Activated T-helper 17 cell treated with anti-CD3 and anti-CD28 coated beads, Interleukin-2, amount 50 U/mL, for 72 hours (primary cell): ENCODE data around the gene SMC1B. TPM values are rescaled to one million over a fixed set of nuclear protein-coding genes. Genes with fewer than 3 reads are reported as not detected.
A peak's percentile ranks its signal among the peaks of the same experiment; 100 is the strongest.

Experiments
- ATAC-seq: fragments of 150-1000 bp; cut with Tn5 transposase; replicated peaks from 2 replicates; pipeline ENCODE4 v1.10.0; 2021; ENCODE audit warnings: mild to moderate bottlenecking, moderate library complexity
- H3K27ac Mint-ChIP-seq: one replicate; pipeline ENCODE4 v1.8.0; 2022; ENCODE audit warnings: mixed read lengths
- H3K27me3 Mint-ChIP-seq: one replicate; pipeline ENCODE4 v1.8.0; 2022; ENCODE audit warnings: mixed read lengths
- H3K36me3 Mint-ChIP-seq: one replicate; pipeline ENCODE4 v1.8.0; 2022; ENCODE audit warnings: low read depth, mild to moderate bottlenecking, mixed read lengths
- H3K4me1 Mint-ChIP-seq: one replicate; pipeline ENCODE4 v1.8.0; 2022; ENCODE audit warnings: mixed read lengths
- H3K4me3 Mint-ChIP-seq: one replicate; pipeline ENCODE4 v1.8.0; 2022; ENCODE audit warnings: mild to moderate bottlenecking, mixed read lengths
- H3K9me3 Mint-ChIP-seq: one replicate; pipeline ENCODE4 v1.8.0; 2022; ENCODE audit warnings: mixed read lengths
- total RNA-seq, 2 donors: library from RNA; stranded (reverse); gene quantifications; one replicate each; pipeline ENCODE4 v1.2.3, GENCODE V29; 2022

The SMC1B gene
- total RNA-seq, 2 donors from 2014 or later, result 0.43 to 1.7 TPM

DNA sequence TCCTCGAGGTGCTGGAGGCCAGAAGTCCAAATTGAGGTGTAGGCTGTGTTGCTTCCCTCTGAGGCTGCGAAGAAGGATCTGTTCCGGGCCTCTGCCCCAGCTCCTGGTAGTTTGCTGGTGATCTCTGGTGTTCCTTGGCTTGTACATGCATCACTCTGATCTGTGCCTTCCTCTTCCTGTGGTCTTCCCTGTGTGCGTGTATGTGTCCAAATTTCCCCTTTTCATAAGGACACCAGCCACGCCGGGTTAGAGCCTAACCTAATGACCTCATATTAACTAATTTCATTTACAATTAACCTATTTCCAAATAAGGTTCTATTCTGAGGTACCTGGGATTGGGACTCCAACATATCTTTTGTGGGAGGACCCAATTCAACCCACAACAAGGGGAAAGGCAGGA lies 21.6 kb upstream of the SMC1B start:
- Mint-ChIP-seq H3K4me3 (no peak overlapping the region), H3K27ac (no peak overlapping the region), H3K4me1 (peaks cover 6% of the 10 kb centered on the region), H3K9me3 (no peaks in the 10 kb centered on the region), H3K36me3 (no peaks in the 10 kb centered on the region), H3K27me3 (no peaks in the 10 kb centered on the region)
- no peak for ATAC-seq

DNA sequence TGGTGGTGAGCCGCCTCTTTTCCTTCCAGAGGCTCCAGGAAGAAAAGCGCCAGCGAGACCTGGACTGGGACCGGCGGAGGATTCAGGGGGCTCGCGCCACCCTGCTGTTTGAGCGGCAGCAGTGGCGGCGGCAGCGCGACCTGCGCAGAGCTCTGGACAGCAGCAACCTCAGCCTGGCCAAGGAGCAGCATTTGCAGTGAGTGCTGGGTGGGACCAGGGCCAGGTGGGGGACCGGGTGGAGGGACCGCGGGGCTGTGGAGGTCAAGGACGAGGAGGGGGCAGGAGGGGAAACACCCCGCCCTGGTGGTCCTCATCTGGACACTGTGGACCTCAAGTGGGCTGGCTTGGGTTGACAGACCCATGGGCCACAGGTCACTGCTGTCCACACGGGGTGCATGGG lies 17.5 kb upstream of the SMC1B start:
- Mint-ChIP-seq H3K4me3 (no peak overlapping the region), H3K9me3 (no peaks in the 10 kb centered on the region), H3K27ac (no peak overlapping the region), H3K27me3 (no peaks in the 10 kb centered on the region), H3K36me3 (peaks cover 4% of the 10 kb centered on the region), H3K4me1 (peaks cover 6% of the 10 kb centered on the region)
- no peak for ATAC-seq

DNA sequence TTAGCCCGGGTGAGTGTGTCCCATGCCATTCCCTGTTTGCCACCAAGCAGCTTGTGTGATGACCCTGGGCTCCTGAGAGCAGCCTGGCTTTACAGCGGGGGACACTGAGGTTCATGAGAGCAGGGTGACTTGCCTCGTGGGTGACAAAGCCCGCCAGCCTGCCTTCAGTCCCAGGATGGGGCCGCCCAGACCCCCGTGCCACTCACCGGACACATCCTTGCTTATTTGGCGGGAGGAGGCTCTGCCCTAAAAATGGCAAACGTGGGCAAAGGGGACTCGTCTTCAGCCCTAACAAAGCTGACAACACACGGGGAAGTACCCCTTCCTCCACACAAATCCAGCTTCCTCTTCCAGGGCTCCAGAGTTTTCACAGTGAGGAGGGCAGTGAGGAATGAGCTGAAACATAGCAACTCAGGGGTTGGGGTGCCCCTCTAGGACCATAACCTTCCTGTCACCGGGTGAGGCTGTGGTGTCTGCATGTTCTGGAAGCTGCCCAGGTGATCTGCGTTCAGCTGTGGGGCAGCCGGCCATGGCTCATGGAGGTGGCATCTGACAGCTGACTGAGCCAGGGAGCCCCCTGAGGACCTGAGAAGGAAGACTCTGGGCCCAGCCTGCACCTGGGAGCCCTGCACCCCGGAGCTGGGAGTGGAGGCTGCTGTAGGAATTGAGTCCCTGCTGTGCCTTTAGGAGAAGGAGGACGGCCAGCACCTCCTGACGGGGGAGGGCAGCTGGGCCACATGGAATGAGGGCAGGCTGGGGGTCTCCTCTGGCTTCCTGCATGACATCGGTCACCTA lies 16.8 kb upstream of the SMC1B start:
- no peak for ATAC-seq
- Mint-ChIP-seq H3K4me1 (peaks cover under 1% of the 10 kb centered on the region), H3K27ac (no peak overlapping the region), H3K4me3 (no peak overlapping the region), H3K27me3 (no peaks in the 10 kb centered on the region), H3K9me3 (no peaks in the 10 kb centered on the region), H3K36me3 (peaks cover 4% of the 10 kb centered on the region)

DNA sequence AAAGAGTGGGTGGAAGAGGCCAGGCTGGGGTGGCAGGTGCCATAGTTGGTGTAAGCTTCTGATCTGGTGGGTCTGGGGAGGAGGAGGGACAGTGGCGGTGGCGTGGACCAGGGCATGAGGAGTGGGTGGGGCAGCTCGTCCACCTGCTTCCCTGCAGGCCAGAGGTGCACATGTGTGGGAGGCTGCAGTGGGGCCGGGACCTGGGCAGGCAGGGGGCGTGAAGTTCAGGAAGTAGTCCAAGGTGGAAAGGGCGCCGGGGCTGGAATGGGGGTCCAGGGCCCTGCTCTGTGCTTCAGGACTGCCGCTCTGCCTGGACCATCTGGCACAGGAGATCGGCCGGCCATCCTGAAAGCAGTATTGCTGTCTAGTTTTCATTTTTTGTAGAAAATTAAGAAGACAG lies 16.0 kb upstream of the SMC1B start:
- Mint-ChIP-seq H3K9me3 (no peaks in the 10 kb centered on the region), H3K27me3 (no peaks in the 10 kb centered on the region), H3K27ac (no peak overlapping the region), H3K4me1 (no peaks in the 10 kb centered on the region), H3K4me3 (no peak overlapping the region), H3K36me3 (peaks cover 4% of the 10 kb centered on the region)
- ATAC-seq, result no peak

DNA sequence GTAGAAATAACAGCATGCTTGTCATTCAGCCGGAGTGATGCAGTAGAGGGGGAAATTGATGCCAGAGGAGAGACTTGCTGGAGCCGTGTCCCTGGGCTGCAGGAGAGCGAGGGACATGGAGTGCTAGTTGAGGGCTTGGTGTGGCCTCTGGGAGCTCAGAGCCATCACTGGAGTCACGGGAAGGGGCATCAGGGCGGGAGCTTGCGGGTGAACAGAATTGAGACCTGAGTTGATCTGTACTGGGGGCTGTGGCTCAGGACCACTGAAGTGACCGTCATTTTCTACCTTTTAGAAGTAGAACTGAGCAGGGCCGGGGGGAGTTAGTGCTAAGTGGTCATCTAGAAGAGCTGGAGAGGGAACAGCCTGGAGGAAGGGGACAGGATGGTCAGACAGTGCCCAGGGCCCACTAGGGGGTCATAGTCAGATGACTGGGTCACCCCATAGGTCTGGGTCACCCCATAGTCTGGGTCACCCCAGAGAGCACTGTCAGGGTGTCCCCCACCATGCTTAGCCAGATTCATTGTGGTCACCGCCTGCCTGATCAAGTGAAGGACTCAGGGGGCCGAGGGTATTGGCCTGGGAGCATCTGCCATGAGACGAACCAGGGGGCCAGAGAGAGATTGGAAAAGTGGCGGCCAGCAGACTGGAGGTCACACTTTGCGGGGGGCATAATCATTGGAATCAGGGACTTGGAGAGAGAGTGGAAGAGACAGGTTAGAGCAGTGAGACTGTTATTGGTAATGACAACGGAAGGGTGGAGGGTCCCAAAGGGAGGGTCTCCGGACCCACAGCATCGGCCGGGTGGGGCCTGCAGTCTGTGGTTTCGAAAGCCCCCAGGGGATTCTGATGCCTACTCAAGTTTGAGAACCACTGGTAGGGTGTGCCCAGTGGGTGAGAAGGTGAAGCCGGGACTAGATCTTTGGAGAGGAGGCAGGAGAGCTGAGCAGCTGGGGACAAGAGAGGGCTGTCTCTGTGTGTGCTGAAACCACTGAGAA lies 15.3 kb upstream of the SMC1B start:
- ATAC-seq, result no peak
- no peaks in the 10 kb centered on the region for H3K9me3 Mint-ChIP-seq
- H3K27ac Mint-ChIP-seq, result no peak overlapping the region
- H3K36me3 Mint-ChIP-seq, result peaks cover 4% of the 10 kb centered on the region
- H3K27me3 Mint-ChIP-seq, result no peaks in the 10 kb centered on the region
- H3K4me3 Mint-ChIP-seq, result no peak overlapping the region
- H3K4me1 Mint-ChIP-seq, result no peaks in the 10 kb centered on the region

DNA sequence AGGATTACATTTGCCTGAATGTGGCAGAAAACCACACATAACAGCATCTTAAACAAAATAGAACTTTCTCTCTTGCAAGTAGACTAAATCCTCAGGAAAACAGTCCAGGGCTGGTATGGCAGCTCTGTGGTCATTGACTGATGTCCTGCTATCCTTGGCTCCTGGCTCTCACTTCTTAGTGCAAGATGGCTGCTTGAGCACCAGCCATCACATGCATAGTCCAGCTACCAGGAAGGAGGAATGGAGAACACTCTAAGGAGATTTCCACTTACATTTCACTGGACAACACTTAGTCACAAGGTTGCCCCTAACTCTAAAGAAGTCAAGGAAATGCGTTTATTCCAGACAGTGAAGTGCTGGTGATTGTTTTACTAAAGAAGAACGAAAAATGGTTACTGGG lies 13.7 kb upstream of the SMC1B start:
- no peak for ATAC-seq

DNA sequence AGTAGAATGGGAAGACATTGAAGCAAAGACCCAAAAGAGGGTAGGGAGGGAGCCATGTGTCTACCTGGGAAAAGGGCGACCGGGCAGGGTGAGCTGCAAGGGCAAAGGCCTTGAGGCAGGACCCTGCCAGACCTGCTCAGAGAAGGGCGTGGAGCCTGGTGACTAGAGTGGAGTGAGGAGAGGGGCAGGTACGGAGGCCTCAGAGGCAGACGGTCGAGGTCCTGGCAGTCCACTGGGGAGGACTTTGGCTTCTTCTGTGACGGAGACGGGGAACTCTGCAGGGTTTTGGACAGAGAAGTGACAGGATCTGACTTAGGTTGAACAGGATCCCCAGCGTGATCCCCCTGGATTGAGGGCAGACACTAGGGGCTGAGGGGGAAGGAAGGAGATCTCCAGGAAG lies 13.0 kb upstream of the SMC1B start:
- Mint-ChIP-seq H3K4me1 (no peaks in the 10 kb centered on the region), H3K9me3 (no peaks in the 10 kb centered on the region), H3K27me3 (no peaks in the 10 kb centered on the region), H3K4me3 (no peak overlapping the region), H3K36me3 (peaks cover 4% of the 10 kb centered on the region), H3K27ac (no peak overlapping the region)
- no peak for ATAC-seq

More for the DNA sequence above, 13.7 kb upstream of the SMC1B start:
- H3K27ac Mint-ChIP-seq, result no peak overlapping the region
- peaks cover 4% of the 10 kb centered on the region for H3K36me3 Mint-ChIP-seq
- no peak overlapping the region for H3K4me3 Mint-ChIP-seq
- H3K9me3 Mint-ChIP-seq, result no peaks in the 10 kb centered on the region
- H3K27me3 Mint-ChIP-seq, result no peaks in the 10 kb centered on the region
- no peaks in the 10 kb centered on the region for H3K4me1 Mint-ChIP-seq

DNA sequence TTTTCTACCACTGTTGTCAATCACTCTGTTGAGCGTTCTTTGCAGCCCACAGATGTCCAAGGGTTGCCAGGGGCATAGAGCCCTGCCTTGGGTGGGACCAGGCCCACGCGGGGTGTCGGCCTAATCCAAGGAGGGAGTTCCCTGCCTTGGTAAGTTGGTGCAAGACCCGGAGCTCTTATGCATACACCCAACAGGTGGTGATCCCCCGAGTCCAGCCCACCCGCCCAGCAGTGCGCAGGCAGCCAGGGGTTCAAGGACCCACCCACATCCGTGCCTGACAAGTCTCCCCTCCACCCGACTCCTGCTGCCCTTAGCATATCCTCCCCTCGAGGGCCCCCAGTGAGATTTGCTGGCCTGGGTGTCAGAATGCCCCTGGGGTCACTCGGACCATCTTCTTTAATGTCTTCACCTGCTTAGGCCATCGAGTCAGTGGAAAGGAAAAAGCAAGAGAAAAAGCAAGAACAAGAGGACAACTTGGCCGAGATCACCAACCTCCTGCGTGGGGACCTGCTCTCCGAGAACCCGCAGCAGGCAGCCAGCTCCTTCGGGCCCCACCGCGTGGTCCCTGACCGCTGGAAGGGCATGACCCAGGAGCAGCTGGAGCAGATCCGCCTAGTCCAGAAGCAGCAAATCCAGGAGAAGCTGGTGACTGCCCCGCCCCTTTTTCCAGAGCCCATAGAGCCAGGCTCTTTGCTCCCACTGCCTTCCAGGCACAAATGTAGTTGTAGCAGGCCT lies 12.3 kb upstream of the SMC1B start:
- peaks cover 4% of the 10 kb centered on the region for H3K36me3 Mint-ChIP-seq
- H3K27me3 Mint-ChIP-seq, result no peaks in the 10 kb centered on the region
- no peak overlapping the region for H3K4me3 Mint-ChIP-seq
- no peaks in the 10 kb centered on the region for H3K4me1 Mint-ChIP-seq
- no peak overlapping the region for H3K27ac Mint-ChIP-seq
- no peak for ATAC-seq
- no peaks in the 10 kb centered on the region for H3K9me3 Mint-ChIP-seq

DNA sequence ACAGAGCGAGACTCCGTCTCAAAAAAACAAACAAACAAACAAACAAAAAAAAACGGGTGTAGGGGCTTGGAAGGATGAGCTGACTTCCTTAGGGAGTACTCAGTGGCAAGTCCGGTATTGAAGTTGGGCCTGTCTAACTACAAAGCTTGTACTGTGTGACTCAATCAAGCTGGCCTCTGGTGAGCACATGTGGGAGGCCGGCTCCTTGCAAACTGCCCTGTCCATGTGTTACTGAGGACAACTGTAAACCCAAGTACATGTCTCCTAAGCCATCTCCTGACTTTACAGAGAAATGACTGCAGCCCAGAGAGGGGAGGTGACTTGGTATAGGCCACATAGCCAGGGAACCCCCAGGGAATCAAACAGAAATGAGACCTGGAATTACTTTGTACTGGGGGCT lies 11.7 kb upstream of the SMC1B start:
- ATAC-seq, result no peak
- Mint-ChIP-seq H3K4me3 (no peak overlapping the region), H3K27me3 (no peaks in the 10 kb centered on the region), H3K4me1 (no peaks in the 10 kb centered on the region), H3K9me3 (no peaks in the 10 kb centered on the region), H3K27ac (no peak overlapping the region), H3K36me3 (peaks cover 4% of the 10 kb centered on the region)

DNA sequence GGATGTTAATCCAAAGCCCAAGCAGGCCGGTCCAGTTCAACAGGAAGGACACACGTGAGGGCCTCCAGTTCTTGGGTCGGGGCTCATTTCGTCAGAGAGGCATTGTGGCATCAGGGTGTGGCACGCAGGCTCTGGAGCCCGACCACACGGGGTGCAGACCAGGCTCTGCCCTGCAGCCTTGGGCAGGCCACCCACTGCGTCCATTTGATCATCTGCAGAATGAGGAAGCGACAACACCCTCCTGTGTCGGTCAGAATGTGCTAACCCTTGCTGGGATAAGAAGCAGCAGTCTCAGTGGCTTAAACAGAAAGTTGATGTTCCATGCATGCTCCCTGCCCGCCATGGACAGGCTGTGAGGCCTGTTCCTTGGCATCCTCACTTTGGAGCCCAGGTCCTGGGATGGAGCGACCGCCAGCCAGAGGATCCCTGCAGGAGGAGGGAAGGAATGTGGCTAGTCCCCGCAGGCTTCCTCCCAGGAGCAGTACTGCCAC lies 10.9 kb upstream of the SMC1B start:
- ATAC-seq, result no peak
- Mint-ChIP-seq H3K27me3 (no peaks in the 10 kb centered on the region), H3K36me3 (peaks cover 7% of the 10 kb centered on the region), H3K27ac (no peak overlapping the region), H3K4me3 (no peak overlapping the region), H3K9me3 (no peaks in the 10 kb centered on the region), H3K4me1 (no peaks in the 10 kb centered on the region)

DNA sequence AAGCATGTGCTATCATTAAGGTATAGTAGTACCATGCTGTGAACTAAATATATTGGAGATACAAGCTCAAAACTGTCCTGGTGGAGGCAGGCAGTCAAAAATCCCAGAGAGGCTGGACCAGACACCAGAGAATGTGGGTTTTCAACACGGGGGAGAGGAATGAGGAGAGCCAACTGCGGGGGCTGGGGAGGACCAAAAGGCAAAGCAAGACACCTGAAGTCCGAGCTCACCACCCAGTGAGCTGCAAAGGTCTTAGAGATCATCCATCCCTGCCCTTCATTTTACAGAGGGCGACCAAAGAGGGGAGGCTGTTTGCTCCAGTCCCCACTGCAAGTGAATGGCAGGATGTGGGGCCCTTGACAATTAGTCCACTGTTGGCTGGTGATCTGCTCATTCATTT lies 10.1 kb upstream of the SMC1B start:
- H3K4me1 Mint-ChIP-seq, result no peaks in the 10 kb centered on the region
- peaks cover 14% of the 10 kb centered on the region for H3K36me3 Mint-ChIP-seq
- no peaks in the 10 kb centered on the region for H3K27me3 Mint-ChIP-seq
- no peak overlapping the region for H3K4me3 Mint-ChIP-seq
- no peak for ATAC-seq
- no peaks in the 10 kb centered on the region for H3K9me3 Mint-ChIP-seq
- no peak overlapping the region for H3K27ac Mint-ChIP-seq

DNA sequence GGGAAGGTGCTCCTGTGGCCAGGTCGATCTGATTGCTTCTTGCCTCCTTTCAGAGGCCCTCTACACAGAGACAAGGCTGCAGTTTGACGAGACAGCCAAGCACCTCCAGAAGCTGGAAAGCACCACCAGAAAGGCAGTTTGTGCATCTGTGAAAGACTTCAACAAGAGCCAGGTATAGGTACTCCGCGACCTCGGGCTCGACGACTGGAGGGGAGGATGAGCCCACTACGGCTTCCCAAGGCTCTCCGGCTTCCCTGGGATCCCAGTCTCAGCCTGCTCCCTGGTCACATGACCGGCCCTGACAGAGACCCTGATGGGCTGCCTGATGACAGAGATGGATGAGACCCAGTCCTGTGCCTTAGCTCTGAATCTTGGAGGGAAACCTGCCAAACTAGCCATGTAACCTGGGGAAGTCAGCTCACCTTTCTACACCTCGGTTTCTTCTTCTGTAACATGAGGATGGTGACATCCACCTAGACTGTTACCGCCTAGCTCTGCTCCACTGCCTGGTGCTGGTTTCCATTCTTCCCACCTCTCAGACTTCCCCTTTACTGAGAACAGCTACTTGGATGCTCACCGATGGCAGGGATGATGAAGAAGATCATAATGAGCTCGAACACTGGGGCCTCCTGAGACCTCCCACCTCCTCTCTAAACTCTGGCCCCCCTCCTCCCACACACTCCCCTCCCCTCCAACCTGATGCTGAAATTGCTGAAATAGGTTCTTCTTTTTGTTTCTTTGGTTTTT lies 9.0 kb upstream of the SMC1B start:
- no peak for ATAC-seq
- H3K9me3 Mint-ChIP-seq, result no peaks in the 10 kb centered on the region
- no peaks in the 10 kb centered on the region for H3K4me1 Mint-ChIP-seq
- H3K27ac Mint-ChIP-seq, result no peak overlapping the region
- H3K27me3 Mint-ChIP-seq, result no peaks in the 10 kb centered on the region
- H3K36me3 Mint-ChIP-seq, result peaks cover 15% of the 10 kb centered on the region
- no peak overlapping the region for H3K4me3 Mint-ChIP-seq

DNA sequence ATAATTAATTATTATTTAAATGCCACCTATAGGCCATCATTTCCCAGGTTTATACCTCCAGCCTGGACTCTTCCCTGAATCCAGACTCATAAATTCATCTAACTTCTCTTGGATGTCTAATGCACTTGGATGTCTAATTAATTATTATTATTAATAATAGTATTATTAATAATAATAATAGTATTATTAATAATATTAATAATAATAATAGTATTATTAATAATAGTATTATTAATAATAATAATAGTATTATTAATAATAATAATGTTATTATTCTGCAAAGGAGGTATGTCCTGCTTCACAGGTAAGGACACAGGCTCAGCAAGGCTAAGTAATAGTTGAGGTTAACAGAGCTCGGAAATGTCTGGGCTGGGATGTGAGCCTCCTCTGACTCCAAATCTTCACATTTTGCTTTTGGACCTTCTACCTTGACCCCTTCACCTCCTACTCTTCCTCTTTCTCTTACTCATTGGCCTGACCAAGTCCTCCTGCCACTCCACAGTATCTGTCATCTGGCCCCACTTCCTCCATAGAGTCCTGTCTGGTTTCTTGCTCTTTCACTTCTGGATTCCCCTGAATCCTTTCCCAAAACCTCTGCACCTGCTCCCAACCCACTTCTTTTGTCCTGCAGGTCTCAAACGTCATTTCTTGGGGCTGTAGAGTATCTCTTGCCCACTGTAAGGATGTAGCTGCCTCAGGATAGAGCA lies 8.1 kb upstream of the SMC1B start:
- Mint-ChIP-seq H3K27me3 (no peaks in the 10 kb centered on the region), H3K4me1 (no peaks in the 10 kb centered on the region), H3K4me3 (no peak overlapping the region), H3K36me3 (peaks cover 11% of the 10 kb centered on the region), H3K27ac (no peak overlapping the region), H3K9me3 (no peaks in the 10 kb centered on the region)
- peak; percentile 21 for ATAC-seq
